GM18505 (cell line): Measurements from ENCODE around the gene RAB11A.
"Not testable (repeated sequence)": the region's sequence is repeated elsewhere in the genome, so short reads cannot be mapped to it uniquely, and the experiment has no call there.

Experiments used
- ATAC-seq: cut with Tn5 transposase; IDR thresholded peaks from one replicate; pipeline ENCODE4 v1.9.1; 2021; ENCODE audit not compliant: unreplicated experiment
- POLR2A ChIP-seq: IDR thresholded peaks from 4 replicates; pipeline ENCODE4 v1.6.1; 2011; ENCODE audit warnings: borderline replicate concordance; ENCODE audit not compliant: insufficient read depth, insufficient read length; ENCODE audit errors: extremely low read depth

The RAB11A gene

GRCh38 chr15:65857718-65858402 is 11.4 kb upstream of the RAB11A start:
- TF ChIP-seq POLR2A = no peak
- ATAC-seq = no peak

GRCh38 chr15:65862682-65863081 is 6.6 kb upstream of the RAB11A start:
- TF ChIP-seq POLR2A = no peak
- ATAC-seq = peak; percentile 56

GRCh38 chr15:65863106-65863505 is 6.2 kb upstream of the RAB11A start:
- ATAC-seq = no peak
- TF ChIP-seq POLR2A = no peak

DNA sequence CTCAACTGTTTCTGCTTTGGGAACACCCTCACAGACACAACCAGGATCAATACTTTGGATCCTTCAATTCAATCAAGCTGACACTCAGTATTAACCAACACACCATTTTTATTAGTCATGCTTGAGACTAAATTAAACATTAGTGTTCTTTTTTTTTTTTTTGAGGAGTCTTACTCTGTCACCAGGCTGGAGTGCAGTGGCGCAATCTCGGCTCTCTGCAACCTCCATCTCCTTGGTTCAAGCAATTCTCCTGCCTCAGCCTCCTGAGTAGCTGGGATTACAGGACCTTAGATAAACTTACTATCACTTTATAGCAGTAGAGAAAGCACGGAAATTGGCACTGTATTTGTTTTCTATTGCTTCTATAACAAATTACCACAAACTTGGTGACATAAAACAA is 2.0 kb upstream of the RAB11A start:
- no peak for TF ChIP-seq POLR2A
- ATAC-seq = no peak

DNA sequence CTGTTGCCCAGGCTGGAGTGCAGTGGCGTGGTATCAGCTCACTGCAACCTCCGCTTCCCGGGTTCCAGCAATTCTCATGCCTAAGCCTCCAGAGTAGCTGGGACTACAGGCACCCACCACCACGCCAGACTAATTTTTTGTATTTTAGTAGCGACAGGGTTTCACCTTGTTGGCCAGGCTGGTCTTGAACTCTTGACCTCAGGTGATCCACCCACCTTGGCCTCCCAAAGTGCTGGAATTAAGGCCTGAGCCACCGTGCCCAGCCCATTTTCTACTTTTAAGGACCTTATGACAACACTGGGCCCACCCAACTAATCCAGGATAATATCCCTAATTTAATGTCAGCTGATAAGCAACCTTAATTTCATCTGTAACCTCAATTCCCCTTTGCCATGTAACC is 1.4 kb upstream of the RAB11A start:
- not testable (repeated sequence) for ATAC-seq

DNA sequence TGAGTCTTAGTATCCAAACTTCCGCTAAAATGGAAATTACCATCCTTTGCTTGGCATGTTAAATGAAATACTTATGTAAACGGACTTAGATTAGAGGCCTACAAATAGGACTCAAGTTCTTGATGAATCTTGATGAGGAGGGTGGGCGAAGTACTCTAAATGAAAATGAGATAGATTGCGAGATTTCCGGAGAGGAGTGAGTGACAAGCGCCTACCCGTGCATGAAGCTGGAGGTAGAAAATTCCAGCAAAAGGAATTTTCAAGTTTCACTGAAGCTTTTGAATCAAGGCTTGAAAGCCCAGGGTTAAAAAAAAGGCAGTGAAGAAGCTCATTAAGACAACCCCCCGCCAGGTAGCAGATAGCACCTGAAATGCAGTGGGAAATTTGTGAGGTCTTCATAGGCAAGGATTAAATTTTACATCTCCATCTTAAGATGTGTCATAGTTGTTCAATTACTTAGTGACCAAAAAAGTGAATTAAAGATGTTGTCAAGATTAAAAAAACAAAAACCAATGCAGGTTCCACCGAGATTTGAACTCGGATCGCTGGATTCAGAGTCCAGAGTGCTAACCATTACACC is 655 bp upstream of the RAB11A start:
- ATAC-seq = no peak

GRCh38 chr15:65869954-65870871 is 922 bp downstream of the RAB11A start:
- TF ChIP-seq POLR2A = no peak
- ATAC-seq = no peak

More for the DNA sequence above, 655 bp upstream of the RAB11A start:
- TF ChIP-seq POLR2A = no peak

GRCh38 chr15:65870889-65871533 is 1.7 kb downstream of the RAB11A start:
- peak; percentile 46 for TF ChIP-seq POLR2A
- ATAC-seq = no peak

GRCh38 chr15:65871886-65872285 is 2.6 kb downstream of the RAB11A start:
- not testable (repeated sequence) for ATAC-seq

GRCh38 chr15:65872596-65872995 is 3.3 kb downstream of the RAB11A start:
- ATAC-seq = not testable (repeated sequence)

DNA sequence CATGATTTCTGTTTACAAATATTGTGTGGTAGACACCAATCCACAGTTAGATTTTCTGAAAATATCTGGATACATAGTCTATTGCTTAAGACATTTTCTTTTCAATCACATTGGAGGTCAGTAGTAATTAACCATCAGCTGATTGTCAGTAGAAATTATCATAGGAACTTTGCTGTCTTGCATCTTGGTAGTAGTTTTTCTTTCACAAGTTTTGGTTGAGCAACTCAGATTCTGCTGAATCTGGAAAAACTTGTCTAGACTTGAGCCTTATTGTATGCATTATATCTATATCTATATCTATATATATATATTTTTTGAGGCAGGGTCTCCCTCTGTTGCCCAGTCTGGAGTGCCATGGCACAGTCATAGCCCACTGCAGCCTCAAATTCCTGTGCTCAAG is 4.0 kb downstream of the RAB11A start:
- no peak for ATAC-seq
- no peak for TF ChIP-seq POLR2A

DNA sequence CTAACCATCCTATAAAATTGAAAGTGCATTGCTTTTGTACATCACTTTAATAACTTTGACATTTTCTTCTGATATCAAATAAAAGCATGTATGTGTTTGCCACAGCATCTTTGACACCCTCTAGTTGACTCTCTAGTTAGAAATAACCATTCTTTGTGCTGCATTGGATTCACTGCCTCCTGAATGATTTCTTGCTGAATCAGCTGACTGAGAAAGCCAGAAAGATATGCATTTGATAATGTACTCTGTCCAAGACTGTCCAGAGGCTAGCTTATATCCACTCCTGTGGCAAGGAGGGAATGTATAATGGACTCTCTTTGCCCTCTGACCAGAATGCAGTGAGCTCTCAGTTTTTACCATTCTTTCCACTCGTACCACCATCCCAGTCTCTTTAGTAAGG is 6.2 kb downstream of the RAB11A start:
- TF ChIP-seq POLR2A = no peak
- no peak for ATAC-seq

DNA sequence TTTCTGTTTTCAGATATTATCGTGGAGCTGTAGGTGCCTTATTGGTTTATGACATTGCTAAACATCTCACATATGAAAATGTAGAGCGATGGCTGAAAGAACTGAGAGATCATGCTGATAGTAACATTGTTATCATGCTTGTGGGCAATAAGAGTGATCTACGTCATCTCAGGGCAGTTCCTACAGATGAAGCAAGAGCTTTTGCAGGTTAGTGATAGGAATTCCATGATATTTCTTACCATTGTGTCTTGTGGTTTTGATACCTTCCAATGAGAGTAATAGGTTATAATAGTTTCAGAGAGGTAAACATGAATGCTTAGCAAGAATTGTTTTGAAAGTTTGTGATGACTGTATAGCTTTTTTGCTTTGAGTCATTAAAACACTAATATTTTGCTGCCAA is 8.5 kb downstream of the RAB11A start:
- no peak for ATAC-seq
- no peak for TF ChIP-seq POLR2A
